Esophagus squamous epithelium (tissue), 4 donors: ENCODE measurements around the gene SMYD3.

Source experiments
- POLR2A ChIP-seq, 4 donors: fragments of 450-650 bp; IDR thresholded peaks; one replicate each; pipeline ENCODE4 v1.6.1; 2017; ENCODE audit warnings: antibody characterized with exemption in 4 of 4, mild to moderate bottlenecking in 4 of 4, moderate library complexity in 3 of 4
- TF ChIP-seq, protein P1 (sequence below), 6 experiments: fragments of 450-650 bp in 4 of 6; fragments of 200-600 bp in 2 of 6; sonication (generic) in 2 of 6; IDR thresholded peaks; one replicate each; pipeline ENCODE4 v1.5.1; 2016 to 2019; ENCODE audit warnings: antibody characterized with exemption in 6 of 6, mild to moderate bottlenecking in 4 of 6, moderate library complexity in 4 of 6

DNA sequence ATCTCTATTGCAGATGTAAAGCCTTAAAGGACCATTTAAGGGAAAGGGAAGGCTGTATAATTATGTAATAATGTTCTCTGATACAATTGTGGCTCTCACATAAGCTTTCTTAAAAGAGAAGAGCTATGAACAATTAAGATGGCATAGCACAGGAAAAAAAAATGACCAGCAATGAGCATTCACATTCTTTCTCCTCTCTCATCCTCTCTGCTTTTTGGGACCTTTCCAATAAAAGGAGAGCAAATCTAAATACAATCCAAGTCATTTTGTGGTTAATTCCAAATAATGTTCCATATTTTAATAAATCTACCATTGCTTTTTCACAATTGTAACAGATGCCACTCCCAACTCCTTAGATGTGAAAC, 23.5 kb downstream of the SMYD3 start:
- TF ChIP-seq, protein P1, sequence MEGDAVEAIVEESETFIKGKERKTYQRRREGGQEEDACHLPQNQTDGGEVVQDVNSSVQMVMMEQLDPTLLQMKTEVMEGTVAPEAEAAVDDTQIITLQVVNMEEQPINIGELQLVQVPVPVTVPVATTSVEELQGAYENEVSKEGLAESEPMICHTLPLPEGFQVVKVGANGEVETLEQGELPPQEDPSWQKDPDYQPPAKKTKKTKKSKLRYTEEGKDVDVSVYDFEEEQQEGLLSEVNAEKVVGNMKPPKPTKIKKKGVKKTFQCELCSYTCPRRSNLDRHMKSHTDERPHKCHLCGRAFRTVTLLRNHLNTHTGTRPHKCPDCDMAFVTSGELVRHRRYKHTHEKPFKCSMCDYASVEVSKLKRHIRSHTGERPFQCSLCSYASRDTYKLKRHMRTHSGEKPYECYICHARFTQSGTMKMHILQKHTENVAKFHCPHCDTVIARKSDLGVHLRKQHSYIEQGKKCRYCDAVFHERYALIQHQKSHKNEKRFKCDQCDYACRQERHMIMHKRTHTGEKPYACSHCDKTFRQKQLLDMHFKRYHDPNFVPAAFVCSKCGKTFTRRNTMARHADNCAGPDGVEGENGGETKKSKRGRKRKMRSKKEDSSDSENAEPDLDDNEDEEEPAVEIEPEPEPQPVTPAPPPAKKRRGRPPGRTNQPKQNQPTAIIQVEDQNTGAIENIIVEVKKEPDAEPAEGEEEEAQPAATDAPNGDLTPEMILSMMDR (IDR thresholded peaks at IDR 0.05), result no peak
- no peak for TF ChIP-seq POLR2A (IDR thresholded peaks at IDR 0.05)
